ENCODE data around the gene KSR2.

Gene KSR2

GRCh38 chr12:117417004-117417403 is 551.8 kb downstream of the KSR2 start:
- TF ChIP-seq, protein P1, sequence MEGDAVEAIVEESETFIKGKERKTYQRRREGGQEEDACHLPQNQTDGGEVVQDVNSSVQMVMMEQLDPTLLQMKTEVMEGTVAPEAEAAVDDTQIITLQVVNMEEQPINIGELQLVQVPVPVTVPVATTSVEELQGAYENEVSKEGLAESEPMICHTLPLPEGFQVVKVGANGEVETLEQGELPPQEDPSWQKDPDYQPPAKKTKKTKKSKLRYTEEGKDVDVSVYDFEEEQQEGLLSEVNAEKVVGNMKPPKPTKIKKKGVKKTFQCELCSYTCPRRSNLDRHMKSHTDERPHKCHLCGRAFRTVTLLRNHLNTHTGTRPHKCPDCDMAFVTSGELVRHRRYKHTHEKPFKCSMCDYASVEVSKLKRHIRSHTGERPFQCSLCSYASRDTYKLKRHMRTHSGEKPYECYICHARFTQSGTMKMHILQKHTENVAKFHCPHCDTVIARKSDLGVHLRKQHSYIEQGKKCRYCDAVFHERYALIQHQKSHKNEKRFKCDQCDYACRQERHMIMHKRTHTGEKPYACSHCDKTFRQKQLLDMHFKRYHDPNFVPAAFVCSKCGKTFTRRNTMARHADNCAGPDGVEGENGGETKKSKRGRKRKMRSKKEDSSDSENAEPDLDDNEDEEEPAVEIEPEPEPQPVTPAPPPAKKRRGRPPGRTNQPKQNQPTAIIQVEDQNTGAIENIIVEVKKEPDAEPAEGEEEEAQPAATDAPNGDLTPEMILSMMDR (IDR thresholded peaks at IDR 0.05; ENCODE audit: low read depth, low read length, missing control alignments): no peak

GRCh38 chr12:117412465-117413188 is 556.2 kb downstream of the KSR2 start:
- TF ChIP-seq, protein P1 (IDR thresholded peaks at IDR 0.05; ENCODE audit: low read depth, low read length, missing control alignments): no peak
- no peak overlapping the region for H3K4me3 ChIP-seq (replicated peaks; ENCODE audit: low read depth, low read length)
- DNase-seq (ENCODE audit: extremely low read depth, low read depth): no peak

More at GRCh38 chr12:117417004-117417403, 551.8 kb downstream of the KSR2 start:
- no peak for DNase-seq (ENCODE audit: extremely low read depth, low read depth)
- H3K4me3 ChIP-seq (replicated peaks; ENCODE audit: low read depth, low read length): no peak overlapping the region

GRCh38 chr12:117409286-117409685 is 559.5 kb downstream of the KSR2 start:
- TF ChIP-seq, protein P1 (IDR thresholded peaks at IDR 0.05; ENCODE audit: low read depth, low read length, missing control alignments): no peak
- H3K4me3 ChIP-seq (replicated peaks; ENCODE audit: low read depth, low read length): no peak overlapping the region
- DNase-seq (ENCODE audit: extremely low read depth, low read depth): no peak

DNA sequence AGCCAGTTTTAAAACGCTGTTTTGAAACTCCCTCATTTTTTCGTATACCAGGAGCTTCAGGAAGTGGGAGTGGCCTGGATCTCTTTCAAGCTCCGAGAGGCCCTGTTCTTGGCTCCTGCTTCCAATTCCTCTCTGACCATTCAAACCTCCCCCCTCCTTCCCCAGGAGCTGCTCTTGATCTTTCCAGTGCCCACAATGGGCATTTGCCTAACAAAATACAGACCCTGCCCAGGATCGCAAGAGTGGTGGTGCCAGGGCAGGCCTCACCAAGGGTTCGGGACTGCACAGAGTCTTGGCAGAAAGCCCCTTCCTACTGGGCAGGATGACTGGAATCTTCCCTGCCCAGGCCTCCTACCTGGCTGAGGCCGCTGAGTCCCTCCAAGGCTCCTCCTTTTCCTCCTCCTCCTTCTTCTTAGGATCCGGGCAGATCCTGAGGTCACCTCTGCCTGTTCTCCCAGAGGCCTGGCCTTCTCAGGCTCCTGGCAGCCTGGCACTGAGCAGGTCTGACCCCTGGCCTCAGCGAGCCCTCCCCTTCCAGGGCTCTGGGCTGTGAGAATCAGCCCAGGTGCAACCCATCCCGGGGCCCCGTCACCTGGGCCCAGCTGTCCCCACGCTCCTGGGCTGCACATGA is 560.5 kb downstream of the KSR2 start:
- DNase-seq (ENCODE audit: extremely low read depth, low read depth): no peak
- TF ChIP-seq, protein P1 (IDR thresholded peaks at IDR 0.05; ENCODE audit: low read depth, low read length, missing control alignments): no peak
- H3K4me3 ChIP-seq (replicated peaks; ENCODE audit: low read depth, low read length): no peak overlapping the region

DNA sequence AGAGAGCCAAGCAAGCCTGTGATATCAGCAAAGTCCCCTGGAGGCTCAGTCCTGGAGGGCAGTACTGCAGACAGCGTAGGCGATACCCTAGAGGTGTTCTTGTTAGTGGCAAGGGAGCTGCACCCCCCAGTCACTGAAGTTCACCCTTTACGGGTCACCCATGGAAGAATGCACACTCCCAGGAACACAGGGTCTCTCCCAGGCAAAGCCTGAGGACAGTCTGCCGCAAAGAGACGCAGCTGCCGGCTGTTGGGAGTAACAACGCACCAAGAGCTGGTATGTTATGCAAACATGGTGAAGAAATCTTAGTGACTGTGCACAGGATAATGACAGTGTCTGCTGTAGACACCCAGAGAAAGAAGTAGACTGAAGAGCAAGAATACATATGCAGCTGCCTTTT is 563.9 kb downstream of the KSR2 start:
- no peak overlapping the region for H3K4me3 ChIP-seq (replicated peaks; ENCODE audit: low read depth, low read length)
- DNase-seq (ENCODE audit: extremely low read depth, low read depth): no peak
- TF ChIP-seq, protein P1 (IDR thresholded peaks at IDR 0.05; ENCODE audit: low read depth, low read length, missing control alignments): no peak

- TF ChIP-seq, protein P1 (IDR thresholded peaks at IDR 0.05; ENCODE audit: low read depth, low read length, missing control alignments): no peak
- DNase-seq (ENCODE audit: extremely low read depth, low read depth): no peak
- H3K4me3 ChIP-seq (replicated peaks; ENCODE audit: low read depth, low read length): no peak overlapping the region
Measured at GRCh38 chr12:117404203-117404853, 564.5 kb downstream of the KSR2 start.

All from HFF-Myc (cell line).